K562 (cell line): Measurements from ENCODE around the gene ANKLE1. TPM values are rescaled to one million over a fixed set of nuclear protein-coding genes. Genes with fewer than 3 reads are reported as not detected.

ENCODE experiments used
- ARHGAP35 ChIP-seq: fragments of 450-650 bp; IDR thresholded peaks from 2 replicates; pipeline ENCODE4 v1.6.1; 2018; ENCODE audit not compliant: partially characterized antibody
- ELF4 ChIP-seq: fragments of 450-650 bp; formaldehyde crosslinking; IDR thresholded peaks from 2 replicates; pipeline ENCODE4 v1.4.0; 2022; ENCODE audit warnings: missing genetic modification characterization
- ESRRA ChIP-seq: fragments of 450-650 bp; IDR thresholded peaks from 2 replicates; pipeline ENCODE4 v1.6.1; 2014; ENCODE audit warnings: low read depth, mild to moderate bottlenecking, moderate library complexity, borderline replicate concordance
- KHSRP ChIP-seq: fragments of 450-650 bp; IDR thresholded peaks from 2 replicates; pipeline ENCODE4 v1.6.1; 2017
- NCOA6 ChIP-seq: fragments of 450-650 bp; IDR thresholded peaks from 2 replicates; pipeline ENCODE4 v1.6.1; 2017; ENCODE audit warnings: mild to moderate bottlenecking
- PRMT5 ChIP-seq: sonication (generic); formaldehyde crosslinking; IDR thresholded peaks from 2 replicates; pipeline ENCODE4 v1.5.0; 2020; ENCODE audit warnings: missing genetic modification reagents
- RAD51 ChIP-seq: fragments of 450-650 bp; IDR thresholded peaks from 2 replicates; pipeline ENCODE4 v1.7.1; 2016; ENCODE audit warnings: low read depth, mild to moderate bottlenecking, borderline replicate concordance
- RNF2 ChIP-seq: sonication (generic); IDR thresholded peaks from 2 replicates; pipeline ENCODE4 v1.6.1; 2016
- ZBTB40 ChIP-seq, 2 experiments: fragments of 450-650 bp in 1 of 2; sonication (generic) in 1 of 2; formaldehyde crosslinking in 1 of 2; IDR thresholded peaks; 2 replicates each; pipeline versions ENCODE4 v1.7.1 to v1.9.0; 2016 to 2022; ENCODE audit warnings: inconsistent platforms in 1 of 2, mild to moderate bottlenecking in 1 of 2, missing genetic modification reagents in 1 of 2
- ZNF3 ChIP-seq: fragments of 250-450 bp; sonication (Bioruptor Pico); IDR thresholded peaks from 2 replicates; pipeline ENCODE4 v1.5.0; 2021; ENCODE audit warnings: mild to moderate bottlenecking, moderate library complexity
- ZNF431 ChIP-seq: sonication (generic); formaldehyde crosslinking; IDR thresholded peaks from 2 replicates; pipeline ENCODE4 v1.8.0; 2022; ENCODE audit warnings: mild to moderate bottlenecking, missing genetic modification reagents
- polyA plus RNA-seq, 8 experiments: library from polyadenylated mRNA; depleted of rRNA in 4 of 8; stranded (reverse) in 5 of 8; unstranded in 3 of 8; fragments of >200 nt; fragmentation: Nextera tagmentation in 2 of 8; fragmentation: Illumina TruSeq in 1 of 8; extraction: Ambion mirVana in 2 of 8; extraction: Trizol in 1 of 8; gene quantifications; 2 replicates each; pipeline versions ENCODE4 v1.2.1 to v1.2.3, GENCODE V29; 2011 to 2014; ENCODE audit warnings: inconsistent platforms in 1 of 8, missing spikeins in 1 of 8
- total RNA-seq, 7 experiments: library from RNA; depleted of rRNA in 6 of 7; stranded (reverse); fragments of >200 nt in 6 of 7; fragmentation: Illumina TruSeq in 2 of 7; extraction: Trizol in 2 of 7; gene quantifications; 2 replicates each; pipeline versions ENCODE4 v1.2.1 to v1.2.3, GENCODE V29; 2011 to 2021; ENCODE audit warnings: low replicate concordance in 1 of 7

ANKLE1 gene
- total and polyA plus RNA-seq, 9 of the 15 experiments (the other 6 are each of a cell fraction or from before 2014, with no cell fraction given), result 0.63 to 9.2 (median 2.9) TPM

- no peak for TF ChIP-seq ZBTB40 (IDR thresholded peaks at IDR 0.05)
- no peak for TF ChIP-seq ZBTB40 (CRISPR knock-in tag; IDR thresholded peaks at IDR 0.05)
- no peak for TF ChIP-seq NCOA6
- peak; percentile 85 for TF ChIP-seq RAD51
- no peak for TF ChIP-seq PRMT5 (CRISPR knock-in tag)
- no peak for TF ChIP-seq ELF4 (CRISPR knock-in tag)
- no peak for TF ChIP-seq ARHGAP35
- TF ChIP-seq ESRRA, result no peak
- TF ChIP-seq KHSRP, result no peak
- no peak for TF ChIP-seq ZNF431
- no peak for TF ChIP-seq ZNF3 (CRISPR knock-in tag)
- TF ChIP-seq RNF2, result no peak
- TF ChIP-seq, all 486 proteins: peak for 6
Observed at GRCh38 chr19:17264641-17264979, 17.1 kb upstream of the ANKLE1 start, which contains the start of gene USHBP1 (continued).
